GM12878 (cell line): ENCODE results near the gene SCARB1. TPM values are rescaled to one million over a fixed set of nuclear protein-coding genes. Genes with fewer than 3 reads are reported as not detected.
A peak's percentile ranks its signal among the peaks of the same experiment; 100 is the strongest.

Source experiments
- BHLHE40 ChIP-seq, 2 experiments: fragments of 450-650 bp in 1 of 2; IDR thresholded peaks; 2 replicates each; pipeline ENCODE4 v1.6.1; 2011 to 2017; ENCODE audit warnings: low read depth in 2 of 2, borderline replicate concordance in 1 of 2, improper control_type of control experiment in 1 of 2, low read length in 1 of 2, mild to moderate bottlenecking in 1 of 2
- PAX5 ChIP-seq: IDR thresholded peaks from 2 replicates; pipeline ENCODE4 v1.6.1; 2011; ENCODE audit warnings: low read depth, low read length, borderline replicate concordance
- POLR2A ChIP-seq: IDR thresholded peaks from 2 replicates; pipeline ENCODE4 v1.6.1; 2011; ENCODE audit warnings: low read depth, mild to moderate bottlenecking, low read length
- SIN3A ChIP-seq: IDR thresholded peaks from 2 replicates; pipeline ENCODE4 v1.6.1; 2012; ENCODE audit warnings: low read depth, low read length, improper control_type of control experiment
- STAT1 ChIP-seq: fragments of 450-650 bp; conservative IDR thresholded peaks from 2 replicates; pipeline ENCODE4 v1.6.1; 2014; ENCODE audit warnings: antibody characterized with exemption, mild to moderate bottlenecking
- TCF7 ChIP-seq: IDR thresholded peaks from 2 replicates; pipeline ENCODE4 v1.6.1; 2014; ENCODE audit warnings: antibody characterized with exemption, borderline replicate concordance
- ZNF217 ChIP-seq: fragments of 450-650 bp; IDR thresholded peaks from 2 replicates; pipeline ENCODE4 v1.6.1; 2017; ENCODE audit warnings: antibody characterized with exemption, mild to moderate bottlenecking
- polyA plus RNA-seq, 11 experiments: library from polyadenylated mRNA; depleted of rRNA in 4 of 11; unstranded in 6 of 11; stranded (reverse) in 5 of 11; fragments of >200 nt; fragmentation: Nextera tagmentation in 4 of 11; fragmentation: Illumina TruSeq in 1 of 11; extraction: Ambion mirVana in 4 of 11; extraction: Trizol in 1 of 11; gene quantifications; 1 replicate in 1 of 11; 2 replicates in 10 of 11; pipeline versions ENCODE4 v1.2.1 to v1.2.3, GENCODE V29; 2011 to 2016; ENCODE audit warnings: inconsistent platforms in 2 of 11, missing spikeins in 2 of 11, low read depth in 1 of 11
- total RNA-seq, 4 experiments: library from RNA; depleted of rRNA in 3 of 4; stranded (reverse); fragments of >200 nt in 3 of 4; fragmentation: Illumina TruSeq in 1 of 4; extraction: Trizol in 1 of 4; gene quantifications; 2 replicates each; pipeline versions ENCODE4 v1.2.1 to v1.2.3, GENCODE V29; 2013 to 2021
- TF ChIP-seq, protein P1 (sequence below): fragments of 450-650 bp; IDR thresholded peaks from 2 replicates; pipeline ENCODE4 v1.6.1; 2014; ENCODE audit warnings: mild to moderate bottlenecking
- TF ChIP-seq, protein P2 (sequence below): fragments of 450-650 bp; IDR thresholded peaks from 2 replicates; pipeline ENCODE4 v1.6.1; 2017; ENCODE audit warnings: mild to moderate bottlenecking
- TF ChIP-seq, protein P3 (sequence below): IDR thresholded peaks from 2 replicates; pipeline ENCODE4 v1.6.1; 2012; ENCODE audit warnings: low read depth, low read length, improper control_type of control experiment

SCARB1 gene
- total and polyA plus RNA-seq, 10 of the 15 experiments (the other 5 are each of a cell fraction or from before 2014, with no cell fraction given), result 0.34 to 104 (median 63.1) TPM

DNA sequence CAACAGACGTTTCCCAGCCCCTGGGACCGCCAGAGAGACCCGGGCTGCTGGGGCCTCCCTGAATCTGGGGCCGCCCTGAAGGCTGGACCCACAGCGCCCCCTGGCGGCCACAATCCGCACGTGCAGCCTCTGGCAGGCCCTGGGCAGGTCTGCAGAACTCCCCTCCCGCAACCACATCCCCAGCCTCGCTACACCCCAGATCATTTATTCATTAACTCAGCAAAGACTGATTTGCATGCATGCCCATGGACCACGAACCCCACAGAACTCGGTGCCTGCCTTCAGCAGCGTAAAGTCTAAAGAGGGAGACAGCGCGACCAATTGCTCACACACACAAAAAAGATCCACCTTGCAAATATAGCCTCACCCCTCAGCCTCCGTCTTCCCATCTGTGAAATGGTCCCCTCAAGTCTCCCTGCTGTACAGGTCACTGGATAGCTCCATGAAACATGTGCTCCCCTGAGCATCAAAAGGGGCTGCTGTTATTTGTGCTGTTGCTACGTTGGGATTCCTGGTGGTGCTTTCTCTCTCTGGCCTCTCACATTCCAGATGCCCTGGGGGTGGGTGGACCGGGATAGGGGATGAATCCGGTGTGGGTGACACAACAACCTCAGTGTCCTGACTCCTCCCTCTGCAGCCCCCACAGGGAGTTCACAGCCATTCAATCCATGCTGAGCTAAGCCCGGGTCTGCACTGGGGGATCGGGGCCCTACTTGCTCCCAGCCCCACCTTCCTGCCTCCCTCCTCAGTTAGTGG is 96.4 kb downstream of the SCARB1 start (continued):
- TF ChIP-seq, protein P1, sequence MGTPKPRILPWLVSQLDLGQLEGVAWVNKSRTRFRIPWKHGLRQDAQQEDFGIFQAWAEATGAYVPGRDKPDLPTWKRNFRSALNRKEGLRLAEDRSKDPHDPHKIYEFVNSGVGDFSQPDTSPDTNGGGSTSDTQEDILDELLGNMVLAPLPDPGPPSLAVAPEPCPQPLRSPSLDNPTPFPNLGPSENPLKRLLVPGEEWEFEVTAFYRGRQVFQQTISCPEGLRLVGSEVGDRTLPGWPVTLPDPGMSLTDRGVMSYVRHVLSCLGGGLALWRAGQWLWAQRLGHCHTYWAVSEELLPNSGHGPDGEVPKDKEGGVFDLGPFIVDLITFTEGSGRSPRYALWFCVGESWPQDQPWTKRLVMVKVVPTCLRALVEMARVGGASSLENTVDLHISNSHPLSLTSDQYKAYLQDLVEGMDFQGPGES, result peak; percentile 55; the same call in 1 of the 2 replicates
- no peak for TF ChIP-seq STAT1
- 0 out of 2 replicates have a peak, but pooled peaks have one; percentile 60 for TF ChIP-seq PAX5
- TF ChIP-seq, protein P2, sequence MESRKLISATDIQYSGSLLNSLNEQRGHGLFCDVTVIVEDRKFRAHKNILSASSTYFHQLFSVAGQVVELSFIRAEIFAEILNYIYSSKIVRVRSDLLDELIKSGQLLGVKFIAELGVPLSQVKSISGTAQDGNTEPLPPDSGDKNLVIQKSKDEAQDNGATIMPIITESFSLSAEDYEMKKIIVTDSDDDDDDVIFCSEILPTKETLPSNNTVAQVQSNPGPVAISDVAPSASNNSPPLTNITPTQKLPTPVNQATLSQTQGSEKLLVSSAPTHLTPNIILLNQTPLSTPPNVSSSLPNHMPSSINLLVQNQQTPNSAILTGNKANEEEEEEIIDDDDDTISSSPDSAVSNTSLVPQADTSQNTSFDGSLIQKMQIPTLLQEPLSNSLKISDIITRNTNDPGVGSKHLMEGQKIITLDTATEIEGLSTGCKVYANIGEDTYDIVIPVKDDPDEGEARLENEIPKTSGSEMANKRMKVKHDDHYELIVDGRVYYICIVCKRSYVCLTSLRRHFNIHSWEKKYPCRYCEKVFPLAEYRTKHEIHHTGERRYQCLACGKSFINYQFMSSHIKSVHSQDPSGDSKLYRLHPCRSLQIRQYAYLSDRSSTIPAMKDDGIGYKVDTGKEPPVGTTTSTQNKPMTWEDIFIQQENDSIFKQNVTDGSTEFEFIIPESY, result 0 out of 2 replicates have a peak, but pooled peaks have one; percentile 26
- peak; percentile 60 to 89; a peak in 3 of 4 replicates for TF ChIP-seq BHLHE40 (IDR thresholded peaks at IDR 0.05; ENCODE audit: borderline replicate concordance in 1 of 2, low read depth in 2 of 2, low read length in 1 of 2)
- 0 out of 2 replicates have a peak, but pooled peaks have one; percentile 33 for TF ChIP-seq SIN3A
- no peak for TF ChIP-seq POLR2A
- TF ChIP-seq, protein P3, sequence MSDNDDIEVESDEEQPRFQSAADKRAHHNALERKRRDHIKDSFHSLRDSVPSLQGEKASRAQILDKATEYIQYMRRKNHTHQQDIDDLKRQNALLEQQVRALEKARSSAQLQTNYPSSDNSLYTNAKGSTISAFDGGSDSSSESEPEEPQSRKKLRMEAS, result peak; percentile 51; the same call in 1 of the 2 replicates
- peak; percentile 77 for TF ChIP-seq ZNF217
- TF ChIP-seq TCF7, result no peak
